ENCODE data around the gene PRAF2.

PRAF2 gene

GRCh38 chrX:49071877-49072711 is 1.7 kb downstream of the PRAF2 start:
- DNase-seq: no peak

- no peak for DNase-seq
Observed at GRCh38 chrX:49070988-49071387, 2.8 kb downstream of the PRAF2 start.

- no peak for DNase-seq
Observed at GRCh38 chrX:49069038-49069437, 4.8 kb downstream of the PRAF2 start.

- no peak for DNase-seq
Observed at GRCh38 chrX:49067285-49068120, 6.3 kb downstream of the PRAF2 start.

- no peak for DNase-seq
Observed at GRCh38 chrX:49066690-49067089, 7.1 kb downstream of the PRAF2 start.

GRCh38 chrX:49066278-49066677 is 7.5 kb downstream of the PRAF2 start:
- no peak for DNase-seq

GRCh38 chrX:49064735-49065134 is 9.1 kb downstream of the PRAF2 start:
- DNase-seq: no peak

- DNase-seq: no peak
Observed at GRCh38 chrX:49064303-49064702, 9.5 kb downstream of the PRAF2 start.

GRCh38 chrX:49063715-49064114 is 10.1 kb downstream of the PRAF2 start:
- no peak for DNase-seq

- no peak for DNase-seq
Observed at GRCh38 chrX:49061916-49062315, 11.9 kb downstream of the PRAF2 start.

- DNase-seq: no peak
Observed at GRCh38 chrX:49061490-49061889, 12.3 kb downstream of the PRAF2 start.

- DNase-seq: no peak
Observed at GRCh38 chrX:49060914-49061313, 12.9 kb downstream of the PRAF2 start.

- no peak for DNase-seq
Observed at GRCh38 chrX:49059681-49060085, 14.1 kb downstream of the PRAF2 start.

- DNase-seq: no peak
Observed at GRCh38 chrX:49059201-49059600, 14.6 kb downstream of the PRAF2 start.

- DNase-seq: no peak
Observed at GRCh38 chrX:49058794-49059193, 15.0 kb downstream of the PRAF2 start, which contains the start of gene CCDC120. Gene CCDC120 (plus strand): TSS chrX:49058999. CDS start chrX:49062042, 3,043 bp downstream.

- no peak for DNase-seq
Observed at GRCh38 chrX:49054073-49054762, 19.6 kb downstream of the PRAF2 start.

GRCh38 chrX:49053223-49054072 is 20.4 kb downstream of the PRAF2 start:
- DNase-seq: no peak

- DNase-seq: no peak
Observed at GRCh38 chrX:49043987-49044281, 29.9 kb downstream of the PRAF2 start.

- DNase-seq: peak; percentile 93
Observed at GRCh38 chrX:49043220-49043986, 30.4 kb downstream of the PRAF2 start, which contains the start of gene TFE3. Gene TFE3 (minus strand): TSS chrX:49043357. CDS start chrX:49043226, 131 bp downstream.

- DNase-seq: no peak
Observed at GRCh38 chrX:49042581-49043219, 31.1 kb downstream of the PRAF2 start.
